OCI-LY3 (cell line): Measurements from ENCODE around the gene SSX4B.
"Not testable (repeated sequence)": the region's sequence is repeated elsewhere in the genome, so short reads cannot be mapped to it uniquely, and the experiment has no call there.

Source experiments
- H2AFZ ChIP-seq: fragments of 200-600, 300-600 bp; shearing (Covaris generic); 2 replicates; pipeline ENCODE4 v1.6.0; 2014; ENCODE audit warnings: antibody characterized with exemption, low read depth, low read length
- H3K27ac ChIP-seq: fragments of 200-600, 300-600 bp; sonication (generic); 2 replicates; pipeline ENCODE4 v1.5.1; 2014; ENCODE audit warnings: mild to moderate bottlenecking, low read length, moderate library complexity, mixed read lengths
- H3K27me3 ChIP-seq: fragments of 200-600, 300-600 bp; sonication (generic); 2 replicates; pipeline ENCODE4 v1.6.1; 2014; ENCODE audit warnings: low read depth, low read length, mixed read lengths
- H3K36me3 ChIP-seq: fragments of 200-600, 300-600 bp; sonication (generic); replicated peaks from 2 replicates; pipeline ENCODE3; 2014; ENCODE audit warnings: low read depth, low read length, mixed read lengths
- H3K4me1 ChIP-seq: fragments of 300-600, 200-600 bp; sonication (generic); 2 replicates; pipeline ENCODE4 v1.6.1; 2014; ENCODE audit warnings: low read length, mixed read lengths
- H3K4me2 ChIP-seq: fragments of 200-600, 300-600 bp; sonication (generic); 2 replicates; pipeline ENCODE4 v1.6.1; 2014; ENCODE audit warnings: low read length, mixed read lengths
- H3K4me3 ChIP-seq: fragments of 300-600, 200-600 bp; sonication (generic); 2 replicates; pipeline ENCODE4 v1.5.1; 2014; ENCODE audit warnings: antibody characterized with exemption, mild to moderate bottlenecking, low read length, moderate library complexity
- H3K79me2 ChIP-seq: fragments of 300-600, 200-600 bp; shearing (Covaris generic); 2 replicates; pipeline ENCODE4 v1.6.1; 2014; ENCODE audit warnings: mild to moderate bottlenecking, low read length, mixed read lengths
- H3K9ac ChIP-seq: fragments of 300-600, 200-600 bp; shearing (Covaris generic); 2 replicates; pipeline ENCODE4 v1.6.0; 2014; ENCODE audit warnings: mild to moderate bottlenecking, low read length, moderate library complexity
- H3K9me3 ChIP-seq: fragments of 200-600, 300-600 bp; shearing (Covaris generic); 2 replicates; pipeline ENCODE4 v1.6.1; 2014; ENCODE audit warnings: low read length, mixed read lengths; ENCODE audit not compliant: insufficient read depth
- H4K20me1 ChIP-seq: fragments of 200-600, 300-600 bp; sonication (generic); 2 replicates; pipeline ENCODE4 v1.6.1; 2016; ENCODE audit warnings: low read length, mixed read lengths; ENCODE audit not compliant: insufficient read depth
- CTCF ChIP-seq: fragments of 200-600, 300-600 bp; sonication (generic); IDR thresholded peaks from 2 replicates; pipeline ENCODE4 v1.5.1; 2014; ENCODE audit warnings: antibody characterized with exemption, low read length, low read depth
- EZH2phosphoT487 ChIP-seq: fragments of 200-600 bp; shearing (Covaris generic); IDR thresholded peaks from 2 replicates; pipeline ENCODE4 v1.6.1; 2018; ENCODE audit warnings: antibody characterized with exemption, mixed run types, low read depth

Gene SSX4B

GRCh38 chrX:48357681-48358080 lies 54.1 kb downstream of the SSX4B start:
- Histone ChIP-seq H3K27me3 (no peaks in the 10 kb centered on the region), H3K4me1 (no peaks in the 10 kb centered on the region), H3K27ac (no peak overlapping the region), H2AFZ (no peak overlapping the region), H3K79me2 (no peaks in the 10 kb centered on the region), H4K20me1 (no peaks in the 10 kb centered on the region), H3K9ac (no peak overlapping the region), H3K4me3 (no peak overlapping the region), H3K4me2 (no peak overlapping the region), H3K9me3 (no peaks in the 10 kb centered on the region), H3K36me3 (no peaks in the 10 kb centered on the region)
- TF ChIP-seq CTCF (no peak), EZH2phosphoT487 (no peak)

- H3K4me3 ChIP-seq, H3K36me3 ChIP-seq, H3K27me3 ChIP-seq, H2AFZ ChIP-seq, H3K4me1 ChIP-seq, H3K79me2 ChIP-seq, H3K9me3 ChIP-seq, H3K27ac ChIP-seq, H3K4me2 ChIP-seq, H4K20me1 ChIP-seq, H3K9ac ChIP-seq: not testable (repeated sequence)
Observed at GRCh38 chrX:48356315-48357094, 55.3 kb downstream of the SSX4B start, which contains the start of gene SSX3. TSS of gene SSX3 (minus strand) at chrX:48356703. CDS start at chrX:48355249, 1,454 bp downstream.
